GM12878 (cell line): ENCODE results near the gene DUOXA1.

Source experiments
- GABPA ChIP-seq: IDR thresholded peaks from 2 replicates; pipeline ENCODE4 v1.6.1; 2014; ENCODE audit warnings: antibody characterized with exemption, low read depth, mild to moderate bottlenecking, inconsistent platforms
- NFYB ChIP-seq: IDR thresholded peaks from 2 replicates; pipeline ENCODE4 v1.6.1; 2011; ENCODE audit warnings: low read depth, mild to moderate bottlenecking, low read length, improper control_type of control experiment, moderate library complexity; ENCODE audit not compliant: insufficient read depth
- POLR2A ChIP-seq: IDR thresholded peaks from 2 replicates; pipeline ENCODE4 v1.6.1; 2011; ENCODE audit warnings: low read depth, mild to moderate bottlenecking, low read length
- RBBP5 ChIP-seq: fragments of 200-600 bp; sonication (generic); conservative IDR thresholded peaks from 2 replicates; pipeline ENCODE4 v1.6.1; 2016
- TAF1 ChIP-seq: IDR thresholded peaks from 2 replicates; pipeline ENCODE4 v1.6.1; 2011; ENCODE audit warnings: mild to moderate bottlenecking, low read depth, low read length, borderline replicate concordance
- TF ChIP-seq, protein P1 (sequence below): IDR thresholded peaks from 2 replicates; pipeline ENCODE4 v1.6.1; 2012; ENCODE audit warnings: mild to moderate bottlenecking, low read depth, low read length
- TF ChIP-seq, protein P2 (sequence below), 3 experiments: IDR thresholded peaks in 2 of 3; conservative IDR thresholded peaks in 1 of 3; 2 replicates each; pipeline ENCODE4 v1.5.1; 2011; ENCODE audit warnings: low read depth in 3 of 3, low read length in 3 of 3, mild to moderate bottlenecking in 3 of 3, control low read depth in 2 of 3, moderate library complexity in 2 of 3, inconsistent platforms in 1 of 3, mixed read lengths in 1 of 3; ENCODE audit not compliant: control insufficient read depth in 2 of 3, insufficient read depth in 1 of 3; ENCODE audit errors: extremely low read depth in 1 of 3

DNA sequence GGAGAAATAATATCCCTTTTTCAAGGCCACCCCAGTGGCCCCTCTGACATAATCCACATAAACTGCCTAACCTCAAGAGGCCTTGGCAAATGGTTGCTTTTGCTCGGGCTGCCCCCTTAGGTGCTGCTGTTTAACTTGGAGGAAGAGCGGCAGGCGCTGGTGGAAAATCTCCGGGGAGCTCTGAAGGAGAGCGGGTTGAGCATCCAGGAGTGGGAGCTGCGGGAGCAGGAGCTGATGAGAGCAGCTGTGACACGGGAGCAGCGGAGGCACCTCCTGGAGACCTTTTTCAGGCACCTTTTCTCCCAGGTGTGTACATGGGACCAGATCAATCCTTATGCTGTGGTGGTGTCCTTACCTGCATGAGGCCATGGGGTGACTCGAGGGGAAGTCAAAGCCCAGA lies 15.1 kb upstream of the DUOXA1 start:
- TF ChIP-seq, protein P1, sequence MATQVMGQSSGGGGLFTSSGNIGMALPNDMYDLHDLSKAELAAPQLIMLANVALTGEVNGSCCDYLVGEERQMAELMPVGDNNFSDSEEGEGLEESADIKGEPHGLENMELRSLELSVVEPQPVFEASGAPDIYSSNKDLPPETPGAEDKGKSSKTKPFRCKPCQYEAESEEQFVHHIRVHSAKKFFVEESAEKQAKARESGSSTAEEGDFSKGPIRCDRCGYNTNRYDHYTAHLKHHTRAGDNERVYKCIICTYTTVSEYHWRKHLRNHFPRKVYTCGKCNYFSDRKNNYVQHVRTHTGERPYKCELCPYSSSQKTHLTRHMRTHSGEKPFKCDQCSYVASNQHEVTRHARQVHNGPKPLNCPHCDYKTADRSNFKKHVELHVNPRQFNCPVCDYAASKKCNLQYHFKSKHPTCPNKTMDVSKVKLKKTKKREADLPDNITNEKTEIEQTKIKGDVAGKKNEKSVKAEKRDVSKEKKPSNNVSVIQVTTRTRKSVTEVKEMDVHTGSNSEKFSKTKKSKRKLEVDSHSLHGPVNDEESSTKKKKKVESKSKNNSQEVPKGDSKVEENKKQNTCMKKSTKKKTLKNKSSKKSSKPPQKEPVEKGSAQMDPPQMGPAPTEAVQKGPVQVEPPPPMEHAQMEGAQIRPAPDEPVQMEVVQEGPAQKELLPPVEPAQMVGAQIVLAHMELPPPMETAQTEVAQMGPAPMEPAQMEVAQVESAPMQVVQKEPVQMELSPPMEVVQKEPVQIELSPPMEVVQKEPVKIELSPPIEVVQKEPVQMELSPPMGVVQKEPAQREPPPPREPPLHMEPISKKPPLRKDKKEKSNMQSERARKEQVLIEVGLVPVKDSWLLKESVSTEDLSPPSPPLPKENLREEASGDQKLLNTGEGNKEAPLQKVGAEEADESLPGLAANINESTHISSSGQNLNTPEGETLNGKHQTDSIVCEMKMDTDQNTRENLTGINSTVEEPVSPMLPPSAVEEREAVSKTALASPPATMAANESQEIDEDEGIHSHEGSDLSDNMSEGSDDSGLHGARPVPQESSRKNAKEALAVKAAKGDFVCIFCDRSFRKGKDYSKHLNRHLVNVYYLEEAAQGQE: no peak
- no peak for TF ChIP-seq POLR2A
- TF ChIP-seq GABPA: no peak
- TF ChIP-seq TAF1: no peak
- TF ChIP-seq RBBP5: no peak
- TF ChIP-seq NFYB: no peak
- TF ChIP-seq, protein P2, sequence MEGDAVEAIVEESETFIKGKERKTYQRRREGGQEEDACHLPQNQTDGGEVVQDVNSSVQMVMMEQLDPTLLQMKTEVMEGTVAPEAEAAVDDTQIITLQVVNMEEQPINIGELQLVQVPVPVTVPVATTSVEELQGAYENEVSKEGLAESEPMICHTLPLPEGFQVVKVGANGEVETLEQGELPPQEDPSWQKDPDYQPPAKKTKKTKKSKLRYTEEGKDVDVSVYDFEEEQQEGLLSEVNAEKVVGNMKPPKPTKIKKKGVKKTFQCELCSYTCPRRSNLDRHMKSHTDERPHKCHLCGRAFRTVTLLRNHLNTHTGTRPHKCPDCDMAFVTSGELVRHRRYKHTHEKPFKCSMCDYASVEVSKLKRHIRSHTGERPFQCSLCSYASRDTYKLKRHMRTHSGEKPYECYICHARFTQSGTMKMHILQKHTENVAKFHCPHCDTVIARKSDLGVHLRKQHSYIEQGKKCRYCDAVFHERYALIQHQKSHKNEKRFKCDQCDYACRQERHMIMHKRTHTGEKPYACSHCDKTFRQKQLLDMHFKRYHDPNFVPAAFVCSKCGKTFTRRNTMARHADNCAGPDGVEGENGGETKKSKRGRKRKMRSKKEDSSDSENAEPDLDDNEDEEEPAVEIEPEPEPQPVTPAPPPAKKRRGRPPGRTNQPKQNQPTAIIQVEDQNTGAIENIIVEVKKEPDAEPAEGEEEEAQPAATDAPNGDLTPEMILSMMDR (IDR thresholded peaks at IDR 0.05 in 2 of 3, conservative IDR thresholded peaks at IDR 0.05 in 1 of 3; ENCODE audit: control insufficient read depth in 2 of 3, extremely low read depth in 1 of 3, insufficient read depth in 1 of 3, low read depth in 3 of 3, low read length in 3 of 3): no peak
